Smooth muscle cell (in vitro differentiated cells): ENCODE results near the gene NPAS2. TPM values are rescaled to one million over a fixed set of nuclear protein-coding genes. Genes with fewer than 3 reads are reported as not detected.

ENCODE experiments used
- DNase-seq: peaks from one replicate; lab custom pipeline; 2025; ENCODE audit not compliant: unreplicated experiment; lab: John Stamatoyannopoulos, UW
- H2AFZ ChIP-seq: fragments of 200-600 bp; sonication (generic); 2 replicates; pipeline ENCODE4 v1.6.0; 2016; ENCODE audit warnings: antibody characterized with exemption, low read depth, mild to moderate bottlenecking
- H3F3A ChIP-seq: fragments of 200-600 bp; sonication (generic); 2 replicates; pipeline ENCODE4 v1.6.0; 2017; ENCODE audit warnings: antibody characterized with exemption, low read depth
- H3K27ac ChIP-seq: fragments of 200-600 bp; sonication (generic); 2 replicates; pipeline ENCODE4 v1.5.1; 2016; ENCODE audit warnings: low read depth, mild to moderate bottlenecking
- H3K27me3 ChIP-seq: fragments of 200-600 bp; sonication (generic); 2 replicates; pipeline ENCODE4 v1.6.1; 2016; ENCODE audit warnings: low read depth, mild to moderate bottlenecking
- H3K36me3 ChIP-seq: fragments of 200-600 bp; sonication (generic); 2 replicates; pipeline ENCODE4 v1.5.1; 2016; ENCODE audit warnings: low read depth
- H3K4me1 ChIP-seq: fragments of 200-600 bp; sonication (generic); 2 replicates; pipeline ENCODE4 v1.5.1; 2016; ENCODE audit warnings: low read depth
- H3K4me2 ChIP-seq: fragments of 200-600 bp; sonication (generic); 2 replicates; pipeline ENCODE4 v1.6.0; 2016; ENCODE audit warnings: mild to moderate bottlenecking
- H3K4me3 ChIP-seq: fragments of 200-600 bp; sonication (generic); 2 replicates; pipeline ENCODE4 v1.5.1; 2016; ENCODE audit warnings: mild to moderate bottlenecking
- H3K79me2 ChIP-seq: fragments of 200-600 bp; sonication (generic); 2 replicates; pipeline ENCODE4 v1.6.0; 2016; ENCODE audit warnings: low read depth, mild to moderate bottlenecking
- H3K9ac ChIP-seq: fragments of 200-600 bp; sonication (generic); 2 replicates; pipeline ENCODE4 v1.6.0; 2016; ENCODE audit warnings: low read depth
- H3K9me3 ChIP-seq: fragments of 200-600 bp; sonication (generic); replicated peaks from 2 replicates; pipeline ENCODE4 v1.5.1; 2016; ENCODE audit warnings: low read depth
- H4K20me1 ChIP-seq: fragments of 200-600 bp; sonication (generic); 2 replicates; pipeline ENCODE4 v1.6.0; 2016; ENCODE audit warnings: low read depth
- WGBS: methylation state at CpG from one replicate; pipeline ENCODE4 v1.1.7; 2016; ENCODE audit warnings: low lambda C conversion rate; 5-methylcytosine and 5-hydroxymethylcytosine counted together
- polyA plus RNA-seq: library from polyadenylated mRNA; unstranded; fragments of >200 nt; fragmentation: Nextera tagmentation; extraction: Ambion mirVana; gene quantifications from 2 replicates; pipeline ENCODE4 v1.2.1, GENCODE V29; 2016
- total RNA-seq: library from RNA; depleted of rRNA; stranded (reverse); fragments of >200 nt; gene quantifications from 2 replicates; pipeline ENCODE4 v1.2.3, GENCODE V29; 2014
- TF ChIP-seq, protein P1 (sequence below): fragments of 200-600 bp; sonication (generic); IDR thresholded peaks from 2 replicates; pipeline ENCODE4 v1.5.1; 2017; ENCODE audit warnings: borderline replicate concordance, mild to moderate bottlenecking, antibody characterized with exemption; ENCODE audit not compliant: insufficient read depth, poor library complexity, severe bottlenecking

The NPAS2 gene
- total and polyA plus RNA-seq, 2 experiments from 2014 or later, result 20.2 to 20.7 TPM

GRCh38 chr2:100776445-100776844 is 43.5 kb upstream of the NPAS2 start:
- no peaks in the 10 kb centered on the region for H3K4me1 ChIP-seq
- H3K4me3 ChIP-seq, result no peak overlapping the region
- no peak overlapping the region for H3K4me2 ChIP-seq
- no peaks in the 10 kb centered on the region for H3K79me2 ChIP-seq
- H3K36me3 ChIP-seq, result no peaks in the 10 kb centered on the region
- no peaks in the 10 kb centered on the region for H4K20me1 ChIP-seq
- H3F3A ChIP-seq, result no peaks in the 10 kb centered on the region
- no peak overlapping the region for H3K9ac ChIP-seq
- no peaks in the 10 kb centered on the region for H3K27me3 ChIP-seq
- DNase-seq, result no peak
- TF ChIP-seq, protein P1, sequence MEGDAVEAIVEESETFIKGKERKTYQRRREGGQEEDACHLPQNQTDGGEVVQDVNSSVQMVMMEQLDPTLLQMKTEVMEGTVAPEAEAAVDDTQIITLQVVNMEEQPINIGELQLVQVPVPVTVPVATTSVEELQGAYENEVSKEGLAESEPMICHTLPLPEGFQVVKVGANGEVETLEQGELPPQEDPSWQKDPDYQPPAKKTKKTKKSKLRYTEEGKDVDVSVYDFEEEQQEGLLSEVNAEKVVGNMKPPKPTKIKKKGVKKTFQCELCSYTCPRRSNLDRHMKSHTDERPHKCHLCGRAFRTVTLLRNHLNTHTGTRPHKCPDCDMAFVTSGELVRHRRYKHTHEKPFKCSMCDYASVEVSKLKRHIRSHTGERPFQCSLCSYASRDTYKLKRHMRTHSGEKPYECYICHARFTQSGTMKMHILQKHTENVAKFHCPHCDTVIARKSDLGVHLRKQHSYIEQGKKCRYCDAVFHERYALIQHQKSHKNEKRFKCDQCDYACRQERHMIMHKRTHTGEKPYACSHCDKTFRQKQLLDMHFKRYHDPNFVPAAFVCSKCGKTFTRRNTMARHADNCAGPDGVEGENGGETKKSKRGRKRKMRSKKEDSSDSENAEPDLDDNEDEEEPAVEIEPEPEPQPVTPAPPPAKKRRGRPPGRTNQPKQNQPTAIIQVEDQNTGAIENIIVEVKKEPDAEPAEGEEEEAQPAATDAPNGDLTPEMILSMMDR, result no peak
- H3K27ac ChIP-seq, result no peak overlapping the region
- H2AFZ ChIP-seq, result no peak overlapping the region
- H3K9me3 ChIP-seq, result no peaks in the 10 kb centered on the region

- no peaks in the 10 kb centered on the region for H3K79me2 ChIP-seq
- no peaks in the 10 kb centered on the region for H3F3A ChIP-seq
- H2AFZ ChIP-seq, result no peak overlapping the region
These were observed 41.1 kb upstream of the NPAS2 start for GRCh38 chr2:100778637-100779450.

DNA sequence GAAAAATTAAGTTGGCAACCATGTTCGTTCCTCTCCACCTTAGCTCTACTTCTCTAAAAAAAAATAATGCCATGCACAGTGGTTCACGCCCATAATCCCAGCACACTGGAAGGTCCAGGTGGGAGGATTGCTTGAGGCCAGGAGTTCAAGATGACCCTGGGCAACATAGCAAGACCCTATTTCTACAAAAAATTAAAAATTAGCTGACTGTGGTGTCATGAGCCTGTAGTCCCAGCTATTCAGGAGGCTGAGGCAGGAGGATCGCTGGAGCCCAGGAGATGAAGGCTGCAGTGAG is 40.1 kb upstream of the NPAS2 start:
- Histone ChIP-seq H4K20me1 (no peaks in the 10 kb centered on the region), H3K4me2 (no peak overlapping the region), H3K4me1 (no peaks in the 10 kb centered on the region), H3K27ac (no peak overlapping the region), H3K79me2 (no peaks in the 10 kb centered on the region), H3K9me3 (no peaks in the 10 kb centered on the region), H3K4me3 (no peak overlapping the region), H3K9ac (no peak overlapping the region), H3K27me3 (no peaks in the 10 kb centered on the region), H3K36me3 (no peaks in the 10 kb centered on the region), H2AFZ (no peak overlapping the region), H3F3A (no peaks in the 10 kb centered on the region)
- no peak for DNase-seq
- TF ChIP-seq, protein P1, result no peak
- 96% methylated on average over 3 of the region's 3 CpGs for WGBS

More at GRCh38 chr2:100778637-100779450, 41.1 kb upstream of the NPAS2 start:
- no peaks in the 10 kb centered on the region for H3K27me3 ChIP-seq
- no peaks in the 10 kb centered on the region for H3K4me1 ChIP-seq
- H3K4me2 ChIP-seq, result no peak overlapping the region
- no peak overlapping the region for H3K9ac ChIP-seq
- 87% methylated on average over 12 of the region's 12 CpGs for WGBS
- H3K36me3 ChIP-seq, result no peaks in the 10 kb centered on the region
- TF ChIP-seq, protein P1, result no peak
- H4K20me1 ChIP-seq, result no peaks in the 10 kb centered on the region
- H3K4me3 ChIP-seq, result no peak overlapping the region
- no peaks in the 10 kb centered on the region for H3K9me3 ChIP-seq
- H3K27ac ChIP-seq, result no peak overlapping the region
- no peak for DNase-seq
